Natural killer cell (primary cell): Measurements from ENCODE around the gene MESP2. TPM values are rescaled to one million over a fixed set of nuclear protein-coding genes. Genes with fewer than 3 reads are reported as not detected.

Source experiments
- ATAC-seq, 3 donors: fragments of 150-1000 bp in 2 of 3; fragments of 200-7000 bp in 1 of 3; cut with Tn5 transposase; 1 replicate in 1 of 3; 2 replicates in 2 of 3; pipeline ENCODE4 v1.10.0; 2021; ENCODE audit warnings: mild to moderate bottlenecking in 2 of 3, moderate library complexity in 2 of 3
- DNase-seq, 2 donors: peaks; one replicate each; pipeline versions ENCODE4 v3.0.0 to v3.0.0-alpha.2; 2013 to 2021; ENCODE audit warnings: mixed read lengths in 1 of 2
- H3K27ac ChIP-seq: one replicate; pipeline ENCODE4 v1.5.1; 2013; ENCODE audit warnings: mild to moderate bottlenecking, low read length
- H3K27me3 ChIP-seq: one replicate; pipeline ENCODE4 v1.6.1; 2013; ENCODE audit warnings: low read length; ENCODE audit not compliant: control insufficient read depth, insufficient read depth
- H3K36me3 ChIP-seq: one replicate; pipeline ENCODE4 v1.6.1; 2013; ENCODE audit warnings: low read length; ENCODE audit not compliant: control insufficient read depth, insufficient read depth
- H3K4me1 ChIP-seq: one replicate; pipeline ENCODE4 v1.6.1; 2013; ENCODE audit warnings: low read length; ENCODE audit not compliant: control insufficient read depth, insufficient read depth
- H3K4me3 ChIP-seq: one replicate; pipeline ENCODE4 v1.5.1; 2013; ENCODE audit warnings: low read length
- H3K9me3 ChIP-seq: one replicate; pipeline ENCODE4 v1.6.1; 2013; ENCODE audit warnings: low read length; ENCODE audit not compliant: control insufficient read depth, insufficient read depth
- H3K27ac Mint-ChIP-seq, 2 donors: one replicate each; pipeline ENCODE4 v1.8.0; 2022; ENCODE audit warnings: mild to moderate bottlenecking in 2 of 2, mixed read lengths in 2 of 2, moderate library complexity in 1 of 2
- H3K27me3 Mint-ChIP-seq, 2 donors: one replicate each; pipeline ENCODE4 v1.8.0; 2022; ENCODE audit warnings: low read depth in 2 of 2, mixed read lengths in 2 of 2
- H3K36me3 Mint-ChIP-seq: one replicate; pipeline ENCODE4 v1.8.0; 2022; ENCODE audit warnings: mixed read lengths
- H3K4me1 Mint-ChIP-seq, 2 donors: one replicate each; pipeline ENCODE4 v1.8.0; 2022; ENCODE audit warnings: mixed read lengths in 2 of 2
- H3K4me3 Mint-ChIP-seq: one replicate; pipeline ENCODE4 v1.8.0; 2022; ENCODE audit warnings: mild to moderate bottlenecking, moderate library complexity, mixed read lengths
- H3K9me3 Mint-ChIP-seq, 2 donors: one replicate each; pipeline ENCODE4 v1.8.0; 2022; ENCODE audit warnings: mixed read lengths in 2 of 2
- WGBS: methylation state at CpG from one replicate; pipeline ENCODE4 v1.1.7; 2013; ENCODE audit warnings: missing lambda C conversion rate; ENCODE audit not compliant: insufficient coverage; 5-methylcytosine and 5-hydroxymethylcytosine counted together
- intact Hi-C: fragments of 100-400 bp; cut with micrococcal nuclease; formaldehyde crosslinking; loops from one replicate; pipeline ENCODE4 v1.14.2; 2022
- total RNA-seq, 4 donors: library from RNA; stranded (reverse); fragments of 120-200 nt in 1 of 4; gene quantifications; one replicate each; pipeline versions ENCODE4 v1.2.3 to v1.2.4, GENCODE V29; 2013 to 2022
- TF ChIP-seq, protein P1 (sequence below): fragments of 200-600 bp; IDR thresholded peaks from one replicate; pipeline ENCODE4 v1.8.0; 2022; ENCODE audit warnings: antibody characterized with exemption

The MESP2 gene
- total RNA-seq, 3 donors from 2014 or later (not counting 1 experiment from before 2014, with no cell fraction given), result not detected

DNA sequence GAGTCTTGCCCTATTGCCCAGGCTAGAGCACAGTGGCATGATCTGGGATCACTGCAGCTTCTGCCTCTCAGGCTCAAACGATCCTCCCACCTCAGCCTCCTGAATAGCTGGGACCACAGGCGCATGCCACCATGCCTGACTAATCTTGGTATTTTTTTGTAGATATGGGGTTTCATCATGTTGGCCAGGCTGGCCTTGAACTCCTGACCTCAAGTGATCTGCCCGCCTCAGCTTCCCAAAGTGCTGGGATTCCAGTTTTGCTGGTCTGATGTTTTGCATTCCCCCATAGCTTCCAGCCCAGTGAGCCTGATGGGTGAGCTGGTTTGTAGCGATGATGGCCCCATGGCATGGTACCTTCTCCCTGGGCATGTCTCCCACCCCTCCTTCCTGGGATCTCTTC lies 20.4 kb upstream of the MESP2 start:
- no peaks in the 10 kb centered on the region for H3K9me3 ChIP-seq
- peaks cover 5% of the 10 kb centered on the region for H3K4me1 ChIP-seq
- no peak overlapping the region for H3K4me3 Mint-ChIP-seq
- 95% methylated on average over 3 of the region's 4 CpGs for WGBS
- intact Hi-C loops, result no loop called here
- no peak overlapping the region for H3K27ac ChIP-seq
- ATAC-seq, result no peak
- H3K36me3 ChIP-seq, result no peaks in the 10 kb centered on the region
- no peaks in the 10 kb centered on the region for H3K27me3 ChIP-seq
- no peak overlapping the region for H3K27ac Mint-ChIP-seq
- DNase-seq, result no peak
- peaks cover 0 to under 1% of the 10 kb centered on the region in 2 donors for H3K4me1 Mint-ChIP-seq
- TF ChIP-seq, protein P1, sequence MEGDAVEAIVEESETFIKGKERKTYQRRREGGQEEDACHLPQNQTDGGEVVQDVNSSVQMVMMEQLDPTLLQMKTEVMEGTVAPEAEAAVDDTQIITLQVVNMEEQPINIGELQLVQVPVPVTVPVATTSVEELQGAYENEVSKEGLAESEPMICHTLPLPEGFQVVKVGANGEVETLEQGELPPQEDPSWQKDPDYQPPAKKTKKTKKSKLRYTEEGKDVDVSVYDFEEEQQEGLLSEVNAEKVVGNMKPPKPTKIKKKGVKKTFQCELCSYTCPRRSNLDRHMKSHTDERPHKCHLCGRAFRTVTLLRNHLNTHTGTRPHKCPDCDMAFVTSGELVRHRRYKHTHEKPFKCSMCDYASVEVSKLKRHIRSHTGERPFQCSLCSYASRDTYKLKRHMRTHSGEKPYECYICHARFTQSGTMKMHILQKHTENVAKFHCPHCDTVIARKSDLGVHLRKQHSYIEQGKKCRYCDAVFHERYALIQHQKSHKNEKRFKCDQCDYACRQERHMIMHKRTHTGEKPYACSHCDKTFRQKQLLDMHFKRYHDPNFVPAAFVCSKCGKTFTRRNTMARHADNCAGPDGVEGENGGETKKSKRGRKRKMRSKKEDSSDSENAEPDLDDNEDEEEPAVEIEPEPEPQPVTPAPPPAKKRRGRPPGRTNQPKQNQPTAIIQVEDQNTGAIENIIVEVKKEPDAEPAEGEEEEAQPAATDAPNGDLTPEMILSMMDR, result no peak
- H3K9me3 Mint-ChIP-seq, result no peaks in the 10 kb centered on the region
- H3K27me3 Mint-ChIP-seq, result peaks cover 0 to 11% of the 10 kb centered on the region in 2 donors
- no peak overlapping the region for H3K4me3 ChIP-seq
- no peaks in the 10 kb centered on the region for H3K36me3 Mint-ChIP-seq

DNA sequence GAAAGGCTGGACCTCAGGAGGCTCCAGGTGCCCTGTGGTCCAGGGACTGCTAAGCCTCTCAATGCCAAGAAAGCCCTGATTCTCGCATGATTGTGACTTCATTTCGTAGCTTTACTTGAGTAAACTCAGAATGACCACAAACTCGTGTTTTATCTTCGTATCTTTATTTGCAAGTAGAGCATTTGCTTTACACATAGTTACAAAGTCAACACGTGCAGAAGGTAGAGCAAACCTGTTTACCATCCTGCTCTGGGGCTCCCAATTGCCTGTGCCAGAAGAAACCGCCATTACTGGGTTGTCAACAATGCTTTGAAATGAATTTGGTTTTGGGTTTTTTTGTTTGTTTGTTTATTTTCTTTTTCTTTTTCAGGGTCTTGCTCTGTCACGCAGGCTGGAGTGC lies 19.2 kb upstream of the MESP2 start:
- H3K27ac Mint-ChIP-seq, result no peak overlapping the region
- intact Hi-C loops, result no loop called here
- H3K4me1 Mint-ChIP-seq, result peaks cover 0 to 4% of the 10 kb centered on the region in 2 donors
- TF ChIP-seq, protein P1, result no peak
- H3K36me3 ChIP-seq, result no peaks in the 10 kb centered on the region
- no peaks in the 10 kb centered on the region for H3K4me1 ChIP-seq
- no peaks in the 10 kb centered on the region for H3K27me3 ChIP-seq
- H3K27me3 Mint-ChIP-seq, result peaks cover 0 to 11% of the 10 kb centered on the region in 2 donors
- no peaks in the 10 kb centered on the region for H3K9me3 Mint-ChIP-seq
- H3K27ac ChIP-seq, result no peak overlapping the region
- 74% methylated on average over 7 of the region's 7 CpGs for WGBS
- DNase-seq (no peak), ATAC-seq (no peak)
- H3K9me3 ChIP-seq, result no peaks in the 10 kb centered on the region
- H3K4me3 ChIP-seq, result no peak overlapping the region
- no peak overlapping the region for H3K4me3 Mint-ChIP-seq
- no peaks in the 10 kb centered on the region for H3K36me3 Mint-ChIP-seq

DNA sequence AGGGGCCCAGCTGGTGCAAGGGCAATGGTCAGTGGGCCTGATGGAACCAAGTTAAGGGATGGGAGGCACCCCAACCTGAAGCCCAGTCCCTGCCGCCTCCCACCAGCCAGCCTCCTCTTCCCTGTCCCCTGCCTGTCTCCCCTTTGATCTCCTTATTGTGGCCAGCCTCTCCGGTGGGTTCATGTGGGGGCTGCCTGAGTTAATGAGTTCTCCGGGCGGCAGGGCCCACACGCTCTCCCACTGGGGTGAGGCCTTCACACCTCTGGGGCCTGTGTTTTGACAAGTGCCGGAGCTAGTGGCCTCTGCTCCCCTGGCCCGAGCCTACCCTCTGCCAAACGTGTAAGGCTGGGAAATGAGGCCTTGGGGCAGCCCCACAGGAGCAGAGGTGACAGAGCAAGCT lies 17.8 kb upstream of the MESP2 start:
- DNase-seq (no peak), ATAC-seq (no peak)
- TF ChIP-seq, protein P1, result no peak
- Histone ChIP-seq H3K27me3 (no peaks in the 10 kb centered on the region), H3K36me3 (no peaks in the 10 kb centered on the region), H3K9me3 (no peaks in the 10 kb centered on the region), H3K4me1 (no peaks in the 10 kb centered on the region), H3K27ac (no peak overlapping the region), H3K4me3 (no peak overlapping the region)
- Mint-ChIP-seq H3K36me3 (no peaks in the 10 kb centered on the region), H3K27ac (no peak overlapping the region), H3K4me3 (no peak overlapping the region), H3K4me1 (peaks cover 0 to 4% of the 10 kb centered on the region in 2 donors), H3K9me3 (no peaks in the 10 kb centered on the region), H3K27me3 (peaks cover 0 to 10% of the 10 kb centered on the region in 2 donors)
- intact Hi-C loops, result no loop called here
- 87% methylated on average over 8 of the region's 8 CpGs for WGBS

DNA sequence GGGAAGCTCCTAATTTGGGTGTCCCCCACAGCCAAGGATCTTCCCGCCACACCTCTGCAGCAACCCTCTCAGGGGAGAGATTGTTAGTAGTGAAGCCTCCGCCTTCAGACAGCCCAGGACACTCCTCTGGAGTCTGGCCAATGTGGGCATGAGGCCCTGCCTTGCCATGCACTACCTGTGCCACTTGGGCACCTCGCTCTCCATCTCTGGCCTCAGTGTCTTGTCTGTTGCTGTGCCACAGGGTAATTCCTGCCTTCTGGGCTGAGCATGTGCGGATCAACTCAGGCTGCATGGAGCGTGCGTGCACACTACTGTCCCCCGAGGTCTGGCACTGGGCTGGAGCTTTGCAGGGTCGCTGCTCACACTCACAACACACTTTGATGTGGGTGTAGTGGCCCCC lies 17.2 kb upstream of the MESP2 start:
- H3K4me1 ChIP-seq, result no peaks in the 10 kb centered on the region
- H3K9me3 ChIP-seq, result no peaks in the 10 kb centered on the region
- intact Hi-C loops, result no loop called here
- ATAC-seq, result no peak
- no peaks in the 10 kb centered on the region for H3K36me3 ChIP-seq
- WGBS, result 88% methylated on average over 8 of the region's 8 CpGs
- H3K9me3 Mint-ChIP-seq, result no peaks in the 10 kb centered on the region
- H3K4me1 Mint-ChIP-seq, result peaks cover 0 to 4% of the 10 kb centered on the region in 2 donors
- no peak overlapping the region for H3K27ac ChIP-seq
- no peak overlapping the region for H3K4me3 ChIP-seq
- no peak overlapping the region for H3K4me3 Mint-ChIP-seq
- H3K27me3 Mint-ChIP-seq, result peaks cover 0 to 11% of the 10 kb centered on the region in 2 donors
- no peak overlapping the region for H3K27ac Mint-ChIP-seq
- H3K36me3 Mint-ChIP-seq, result no peaks in the 10 kb centered on the region
- no peak for DNase-seq
- TF ChIP-seq, protein P1, result no peak
- H3K27me3 ChIP-seq, result no peaks in the 10 kb centered on the region
